ENCODE data around the gene GUCY2C.

- TF ChIP-seq TSHZ2 (CRISPR knock-in tag; IDR thresholded peaks at IDR 0.05), result no peak
- TF ChIP-seq PPARA (CRISPR knock-in tag; IDR thresholded peaks at IDR 0.05; ENCODE audit: borderline replicate concordance), result no peak
- TF ChIP-seq SNAI2 (CRISPR knock-in tag; IDR thresholded peaks at IDR 0.05), result no peak
- TF ChIP-seq POU6F1 (CRISPR knock-in tag; IDR thresholded peaks at IDR 0.05; ENCODE audit: borderline replicate concordance, low read depth), result no peak
- TF ChIP-seq TOX (CRISPR knock-in tag; IDR thresholded peaks at IDR 0.05; ENCODE audit: borderline replicate concordance), result no peak
- no peak for TF ChIP-seq ARNTL (CRISPR knock-in tag; IDR thresholded peaks at IDR 0.05; ENCODE audit: borderline replicate concordance, low read depth)
Measured at GRCh38 chr12:14573118-14573517, 123.3 kb downstream of the GUCY2C start.
